Measurements from ENCODE around the gene DHX57.

The DHX57 gene

DNA sequence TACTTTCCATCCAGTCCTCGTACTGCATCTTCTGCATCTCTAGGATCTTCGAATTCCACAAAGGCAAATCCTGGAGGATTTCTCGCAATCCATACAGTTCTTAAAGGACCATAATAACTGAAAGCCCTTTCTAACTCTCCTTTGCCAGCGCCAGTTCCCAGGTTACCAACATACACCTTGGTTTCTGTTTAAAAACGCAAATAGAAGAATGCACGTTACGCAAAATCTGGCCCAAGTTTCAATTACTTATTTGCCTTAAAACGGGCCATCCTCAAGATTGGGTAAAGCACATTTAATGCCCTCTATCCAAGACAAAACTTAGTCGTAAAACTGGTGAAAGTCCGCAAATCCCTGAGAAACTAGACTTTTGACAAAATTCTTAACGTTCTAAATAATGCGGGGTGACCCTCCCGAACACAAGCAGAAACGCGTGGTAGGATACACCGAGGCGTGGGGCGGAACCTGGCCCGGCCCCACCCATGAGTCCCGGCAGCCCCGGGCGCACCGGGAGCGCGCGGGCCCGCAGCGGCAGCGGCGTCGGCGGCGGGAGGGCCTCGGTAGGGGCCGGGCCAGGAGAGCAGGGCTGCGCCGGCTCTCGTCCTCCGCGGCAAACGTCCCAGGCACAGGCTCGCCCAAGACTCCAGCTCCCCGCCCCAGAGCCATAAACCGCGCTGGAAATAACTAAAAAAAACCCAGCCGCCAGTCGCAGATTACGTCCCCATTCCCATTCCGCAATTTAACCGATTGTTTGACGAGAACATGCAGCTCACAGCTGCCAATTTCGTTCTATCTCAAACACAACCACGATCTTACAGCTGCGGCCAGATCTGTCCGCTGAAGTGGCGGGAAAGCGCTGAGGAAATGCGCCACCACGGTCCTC lies 125.5 kb downstream of the DHX57 start:
- DNase-seq, result no peak

DNA sequence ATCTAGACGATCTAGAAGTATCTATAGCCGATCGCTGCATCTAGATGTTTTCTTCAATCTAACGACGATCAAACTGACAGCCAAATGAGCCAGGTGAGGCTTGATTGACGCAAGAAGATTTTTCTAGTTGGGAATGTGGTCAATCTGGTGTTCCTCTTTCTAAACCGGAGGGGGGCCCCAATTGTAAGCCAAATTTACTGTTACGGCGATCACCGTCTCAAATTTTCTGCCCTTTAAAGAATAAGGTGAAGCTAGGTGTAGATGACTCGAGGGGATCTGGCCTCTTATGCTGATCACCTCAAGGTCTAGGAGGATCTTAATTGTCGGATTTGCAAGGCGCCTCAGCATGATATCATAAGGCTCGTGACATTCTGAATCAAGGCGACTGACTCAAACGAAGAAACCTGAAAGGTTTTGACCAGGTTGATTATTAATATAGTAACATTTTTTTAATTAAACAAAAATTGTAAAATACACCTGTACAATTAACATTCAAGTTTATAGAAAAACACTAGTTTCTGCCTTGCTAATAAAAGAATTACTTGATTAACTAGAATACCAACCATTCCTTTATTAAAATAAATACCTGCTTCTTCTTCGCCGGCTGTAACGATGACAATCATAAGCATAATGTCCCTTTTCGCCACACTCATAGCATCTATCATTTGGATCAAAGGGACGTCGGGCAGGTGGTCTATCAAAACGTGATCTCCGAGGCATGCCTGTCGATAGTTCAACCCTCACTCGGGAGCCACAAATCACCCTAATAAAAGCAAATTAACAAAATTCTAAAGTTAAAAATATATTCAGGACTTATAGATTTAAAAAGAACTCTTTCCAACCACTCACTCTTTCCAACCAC lies 126.6 kb downstream of the DHX57 start:
- DNase-seq, result no peak

DNA sequence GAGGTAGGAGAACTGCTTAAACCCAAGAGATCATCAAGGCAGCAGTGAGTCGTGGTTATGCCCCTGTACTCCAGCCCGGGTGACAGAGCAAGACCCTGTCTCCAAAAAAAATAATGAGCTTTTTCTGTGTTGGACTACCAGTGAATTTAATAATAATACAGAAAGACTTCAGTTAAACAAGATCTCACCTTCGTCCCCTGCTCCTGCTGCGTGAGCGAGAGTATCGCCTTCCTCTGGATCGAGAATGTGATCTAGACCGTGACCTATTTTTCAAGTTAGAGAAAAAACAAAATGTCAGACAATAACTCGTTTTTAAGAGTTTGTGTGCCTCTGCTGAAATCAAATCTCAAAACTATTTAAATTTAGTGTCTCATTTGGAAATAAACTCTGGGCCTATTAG lies 127.3 kb downstream of the DHX57 start:
- DNase-seq, result no peak

DNA sequence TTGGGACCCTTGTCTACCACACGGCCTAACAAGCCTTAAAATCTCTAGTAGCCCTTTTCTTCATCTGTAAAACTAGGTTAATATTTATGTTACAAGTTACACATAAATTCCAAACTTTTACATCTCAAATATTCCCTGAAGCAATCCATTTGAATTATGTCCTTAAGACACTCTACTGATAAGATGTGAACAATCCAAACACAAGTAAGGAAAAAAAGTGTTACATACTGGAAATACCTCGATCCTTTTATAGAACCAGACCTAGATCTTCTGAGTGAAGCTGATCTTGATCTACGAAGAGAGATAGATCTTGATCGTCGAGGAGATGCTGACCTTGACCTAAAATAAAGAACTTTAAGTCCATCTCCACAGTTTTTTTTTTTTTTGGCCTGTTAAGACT lies 127.9 kb downstream of the DHX57 start:
- DNase-seq, result no peak

Measured in NCI-H1092 (cell line).